Mammary epithelial cell (primary cell): Measurements from ENCODE around the gene PTPA.

Source experiments
- EZH2 ChIP-seq: IDR thresholded peaks from 2 replicates; pipeline ENCODE4 v1.6.1; 2012; ENCODE audit warnings: low read length, inconsistent platforms, borderline replicate concordance
- TF ChIP-seq, protein P1 (sequence below), 2 donors: IDR thresholded peaks in 1 of 2; conservative IDR thresholded peaks in 1 of 2; 2 replicates each; pipeline ENCODE4 v1.5.1; 2011 to 2012; ENCODE audit warnings: inconsistent platforms in 2 of 2, low read length in 2 of 2, mild to moderate bottlenecking in 2 of 2, control low read depth in 1 of 2, low read depth in 1 of 2; ENCODE audit not compliant: insufficient read depth in 1 of 2; ENCODE audit errors: extremely low read depth in 1 of 2

DNA sequence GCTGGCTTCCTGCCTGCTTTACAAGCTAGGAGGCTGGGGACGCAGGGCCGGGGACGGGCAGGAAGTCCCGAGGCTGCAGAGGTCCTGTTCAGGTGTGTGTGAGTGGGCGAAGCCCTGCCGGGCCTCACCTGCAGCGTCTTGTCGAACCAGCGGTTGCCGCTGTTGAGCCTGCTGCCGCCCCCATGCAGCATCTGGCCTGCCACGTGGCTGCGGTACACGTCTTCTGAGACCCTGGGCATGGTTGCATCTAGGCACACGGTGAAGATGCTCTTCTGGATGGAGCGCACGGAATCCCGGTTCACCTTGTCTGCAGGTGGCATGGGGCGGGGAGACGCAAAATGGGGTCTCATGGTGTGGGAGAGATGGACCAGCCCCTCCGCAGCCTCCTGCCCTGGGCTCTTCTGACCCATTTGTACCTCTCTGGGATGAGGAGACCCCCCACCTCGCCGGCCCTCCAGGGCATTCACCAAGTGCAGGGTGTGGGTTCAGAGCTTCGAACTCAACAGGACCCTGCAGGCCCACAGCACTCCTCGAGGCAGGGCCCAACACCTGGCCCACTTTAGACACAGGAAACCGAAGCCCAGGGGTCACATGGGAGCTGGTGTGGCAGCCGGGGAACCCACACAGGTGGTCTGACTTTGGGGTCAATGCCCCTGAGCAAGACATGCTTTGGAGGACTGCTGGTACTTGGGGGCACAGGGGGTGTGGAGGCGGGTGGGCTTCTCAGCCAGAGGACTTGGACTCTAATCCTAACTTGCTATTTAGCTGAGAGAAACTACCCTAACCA is 10.6 kb upstream of the PTPA start:
- TF ChIP-seq EZH2, result no peak
- TF ChIP-seq, protein P1, sequence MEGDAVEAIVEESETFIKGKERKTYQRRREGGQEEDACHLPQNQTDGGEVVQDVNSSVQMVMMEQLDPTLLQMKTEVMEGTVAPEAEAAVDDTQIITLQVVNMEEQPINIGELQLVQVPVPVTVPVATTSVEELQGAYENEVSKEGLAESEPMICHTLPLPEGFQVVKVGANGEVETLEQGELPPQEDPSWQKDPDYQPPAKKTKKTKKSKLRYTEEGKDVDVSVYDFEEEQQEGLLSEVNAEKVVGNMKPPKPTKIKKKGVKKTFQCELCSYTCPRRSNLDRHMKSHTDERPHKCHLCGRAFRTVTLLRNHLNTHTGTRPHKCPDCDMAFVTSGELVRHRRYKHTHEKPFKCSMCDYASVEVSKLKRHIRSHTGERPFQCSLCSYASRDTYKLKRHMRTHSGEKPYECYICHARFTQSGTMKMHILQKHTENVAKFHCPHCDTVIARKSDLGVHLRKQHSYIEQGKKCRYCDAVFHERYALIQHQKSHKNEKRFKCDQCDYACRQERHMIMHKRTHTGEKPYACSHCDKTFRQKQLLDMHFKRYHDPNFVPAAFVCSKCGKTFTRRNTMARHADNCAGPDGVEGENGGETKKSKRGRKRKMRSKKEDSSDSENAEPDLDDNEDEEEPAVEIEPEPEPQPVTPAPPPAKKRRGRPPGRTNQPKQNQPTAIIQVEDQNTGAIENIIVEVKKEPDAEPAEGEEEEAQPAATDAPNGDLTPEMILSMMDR (conservative IDR thresholded peaks at IDR 0.05 in 1 of 2, IDR thresholded peaks at IDR 0.05 in 1 of 2; ENCODE audit: extremely low read depth in 1 of 2, insufficient read depth in 1 of 2, low read depth in 1 of 2, low read length in 2 of 2), result peak in 1 of 2 donors; percentile 19
